HG02642 (cell line): ENCODE results near the gene VSNL1.

Experiments
- ATAC-seq: cut with Tn5 transposase; IDR thresholded peaks from one replicate; pipeline ENCODE4 v1.9.1; 2021; ENCODE audit warnings: mild to moderate bottlenecking; ENCODE audit not compliant: unreplicated experiment, poor library complexity

The VSNL1 gene

GRCh38 chr2:17578466-17578928 lies 38.0 kb downstream of the VSNL1 start:
- ATAC-seq: peak; percentile 67

DNA sequence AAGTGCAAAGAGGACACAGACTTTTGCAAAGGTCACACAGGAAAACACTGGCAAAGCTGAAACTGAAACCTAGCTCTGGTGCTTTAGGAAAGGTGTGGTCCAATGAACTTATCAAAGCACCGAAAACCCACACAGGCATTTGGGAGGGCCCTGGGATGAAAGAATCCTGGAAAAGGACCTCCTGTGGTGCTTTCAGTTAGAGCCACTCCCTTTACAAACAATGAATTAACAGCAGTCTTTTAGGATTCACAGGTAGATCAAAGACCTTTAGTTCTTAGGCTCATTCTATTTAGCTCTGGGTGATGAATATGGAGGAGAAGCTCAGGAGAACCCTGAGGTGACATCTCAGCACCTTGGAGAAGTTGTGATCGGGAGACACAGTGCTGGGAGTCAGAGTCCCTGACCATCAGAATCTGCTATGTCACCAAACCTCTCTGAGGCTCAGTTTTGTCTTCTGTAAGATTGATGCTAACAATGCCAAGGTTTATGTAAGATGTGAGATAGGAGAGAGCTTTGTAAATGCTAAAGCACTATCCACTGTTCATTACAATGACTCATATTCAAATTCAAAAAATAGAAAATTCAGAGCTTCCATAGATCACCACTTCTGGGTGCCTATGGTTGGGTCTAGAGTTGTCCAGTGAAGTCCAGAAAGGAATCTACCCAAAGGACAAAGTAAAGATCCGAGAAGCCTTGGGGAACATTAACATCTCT lies 39.3 kb downstream of the VSNL1 start:
- ATAC-seq: no peak

DNA sequence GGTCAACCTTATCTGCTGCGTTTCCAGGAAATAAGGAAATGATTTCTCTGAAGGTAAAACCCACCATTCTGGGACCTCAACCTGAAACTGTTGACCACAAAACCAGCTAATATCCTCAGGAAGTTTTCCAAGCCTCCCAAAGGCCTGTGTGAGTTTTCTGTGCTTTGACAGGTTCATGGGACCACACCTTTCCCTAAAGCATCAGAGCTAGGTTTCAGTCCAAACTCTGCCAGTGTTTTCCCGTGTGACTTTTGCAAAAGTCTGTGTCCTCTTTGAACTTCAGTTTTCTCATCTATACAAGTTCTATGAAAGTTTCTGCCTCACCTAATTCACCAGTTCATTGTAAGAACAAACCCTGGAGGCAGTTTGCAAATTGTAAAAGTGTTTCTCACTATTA lies 39.8 kb downstream of the VSNL1 start:
- no peak for ATAC-seq

DNA sequence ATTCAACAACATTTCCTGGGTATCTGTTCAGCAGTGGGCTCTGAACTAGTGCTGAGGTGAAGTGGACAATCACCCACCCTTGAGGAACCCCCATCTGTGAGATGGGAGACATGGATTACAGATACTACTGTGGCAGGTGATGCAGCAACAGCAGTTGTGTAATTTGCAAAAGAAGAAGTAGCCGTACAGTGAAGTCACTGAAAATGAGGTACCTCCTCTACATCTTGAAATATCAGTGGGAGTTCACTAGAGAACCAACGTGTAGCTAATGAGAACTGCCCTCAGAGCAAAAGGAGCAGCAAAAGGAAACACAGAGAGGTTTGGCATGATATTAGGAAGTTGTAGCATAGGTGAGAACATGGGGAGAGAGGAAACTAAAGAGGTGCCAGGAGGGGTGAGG lies 41.3 kb downstream of the VSNL1 start:
- no peak for ATAC-seq

DNA sequence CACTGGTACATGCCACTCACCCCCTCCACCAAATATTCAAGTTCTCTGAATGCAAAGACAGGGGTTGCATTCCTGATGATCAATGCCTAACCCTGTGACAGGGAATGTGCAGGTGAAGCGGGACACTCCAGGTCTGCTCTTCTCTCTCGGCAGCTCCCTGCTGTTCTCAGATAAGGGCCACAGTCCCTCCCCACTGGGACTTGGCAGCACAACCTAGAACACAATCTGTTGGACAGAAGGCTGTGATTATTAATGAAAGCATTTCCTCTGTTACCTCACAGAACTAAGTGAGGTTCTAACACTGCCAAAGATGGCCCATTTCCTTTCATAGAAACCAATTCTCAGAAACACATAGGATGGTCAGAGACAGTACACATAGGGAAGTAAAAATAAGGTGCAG lies 42.7 kb downstream of the VSNL1 start:
- ATAC-seq: no peak

GRCh38 chr2:17583646-17584045 lies 43.1 kb downstream of the VSNL1 start:
- ATAC-seq: no peak

DNA sequence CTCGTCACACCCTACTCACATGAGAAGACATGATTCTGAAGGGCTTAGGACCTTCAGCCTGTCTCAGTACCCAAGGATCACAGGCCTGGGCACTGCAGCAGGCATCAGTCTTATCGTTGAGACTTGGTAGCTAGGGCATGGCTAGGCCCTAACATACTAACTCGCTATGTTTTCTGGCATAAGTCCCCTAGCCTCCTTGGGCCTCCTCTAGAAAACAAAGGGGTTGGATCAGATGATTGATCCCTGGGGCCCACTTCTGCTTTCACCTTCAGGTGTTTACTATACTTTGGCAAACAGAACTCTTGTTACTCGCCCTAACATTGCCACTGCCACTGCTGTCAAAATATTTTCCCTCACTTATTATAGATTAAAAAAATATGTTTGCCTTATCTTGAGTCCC lies 44.2 kb downstream of the VSNL1 start:
- ATAC-seq: no peak

- ATAC-seq: no peak
Observed at GRCh38 chr2:17587469-17587868, 47.0 kb downstream of the VSNL1 start.

GRCh38 chr2:17588031-17588430 lies 47.5 kb downstream of the VSNL1 start:
- ATAC-seq: no peak

GRCh38 chr2:17589406-17590035 lies 49.0 kb downstream of the VSNL1 start:
- no peak for ATAC-seq

GRCh38 chr2:17590342-17590911 lies 49.9 kb downstream of the VSNL1 start:
- ATAC-seq: no peak

GRCh38 chr2:17591846-17592245 lies 51.4 kb downstream of the VSNL1 start:
- ATAC-seq: no peak

DNA sequence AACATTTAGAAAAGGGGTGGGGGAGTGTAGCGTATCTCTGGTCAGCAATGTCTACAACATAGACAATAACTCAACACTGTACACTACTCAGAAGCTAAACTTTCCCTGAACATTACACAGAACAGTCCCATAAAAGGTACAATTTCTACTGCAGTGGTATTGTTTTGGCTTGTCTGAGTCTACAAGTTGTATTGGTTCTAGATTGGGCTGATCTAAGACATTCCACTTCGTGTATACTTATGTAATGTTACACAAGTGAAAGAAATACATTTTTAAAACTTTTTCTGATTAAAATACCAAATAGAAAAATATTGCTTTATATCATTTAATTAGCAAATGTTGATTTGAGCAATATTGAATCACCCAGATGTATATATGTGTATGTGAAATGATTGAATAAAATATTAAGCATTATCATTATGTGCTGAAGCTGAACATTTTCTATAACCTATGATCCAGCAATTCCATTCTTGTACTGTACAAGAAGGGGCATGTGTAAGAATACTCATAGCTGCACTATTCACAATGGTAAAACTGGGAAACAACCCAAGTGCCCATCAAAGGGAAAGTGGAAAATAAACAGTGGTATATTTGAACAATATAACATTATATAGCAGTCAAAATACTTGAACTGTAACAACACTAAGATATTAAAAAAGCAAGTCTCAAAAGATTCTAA lies 52.4 kb downstream of the VSNL1 start:
- no peak for ATAC-seq

GRCh38 chr2:17593445-17593840 lies 52.9 kb downstream of the VSNL1 start:
- no peak for ATAC-seq

GRCh38 chr2:17593841-17594491 lies 53.5 kb downstream of the VSNL1 start:
- no peak for ATAC-seq

- ATAC-seq: no peak
Observed at GRCh38 chr2:17594533-17595401, 54.3 kb downstream of the VSNL1 start.

GRCh38 chr2:17599617-17600016 lies 59.1 kb downstream of the VSNL1 start:
- no peak for ATAC-seq

GRCh38 chr2:17600556-17601204 lies 60.2 kb downstream of the VSNL1 start:
- no peak for ATAC-seq

DNA sequence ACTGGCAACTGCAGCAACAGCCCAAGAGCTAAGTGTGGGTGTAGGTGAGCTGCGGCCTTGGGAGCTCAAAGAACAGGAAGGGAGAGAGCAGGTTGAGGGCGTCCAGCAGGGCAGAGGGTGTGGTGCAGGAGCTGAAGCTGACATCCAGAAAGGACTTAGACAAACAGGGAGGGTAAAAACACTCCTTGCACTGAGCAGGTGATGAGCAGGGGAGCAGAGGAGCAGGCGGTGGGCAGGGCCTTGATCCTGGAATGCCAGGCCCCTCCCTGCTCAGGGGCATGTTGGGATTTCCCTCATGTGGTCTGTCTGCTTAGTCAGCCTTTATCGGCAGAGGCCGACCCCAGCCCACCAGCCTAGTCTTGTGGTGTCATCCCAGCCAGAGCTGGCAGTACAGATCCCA lies 63.6 kb downstream of the VSNL1 start:
- ATAC-seq: no peak
